Measurements from ENCODE around the gene ILRUN.
"Not testable (repeated sequence)": the region's sequence is repeated elsewhere in the genome, so short reads cannot be mapped to it uniquely, and the experiment has no call there.

ILRUN gene

DNA sequence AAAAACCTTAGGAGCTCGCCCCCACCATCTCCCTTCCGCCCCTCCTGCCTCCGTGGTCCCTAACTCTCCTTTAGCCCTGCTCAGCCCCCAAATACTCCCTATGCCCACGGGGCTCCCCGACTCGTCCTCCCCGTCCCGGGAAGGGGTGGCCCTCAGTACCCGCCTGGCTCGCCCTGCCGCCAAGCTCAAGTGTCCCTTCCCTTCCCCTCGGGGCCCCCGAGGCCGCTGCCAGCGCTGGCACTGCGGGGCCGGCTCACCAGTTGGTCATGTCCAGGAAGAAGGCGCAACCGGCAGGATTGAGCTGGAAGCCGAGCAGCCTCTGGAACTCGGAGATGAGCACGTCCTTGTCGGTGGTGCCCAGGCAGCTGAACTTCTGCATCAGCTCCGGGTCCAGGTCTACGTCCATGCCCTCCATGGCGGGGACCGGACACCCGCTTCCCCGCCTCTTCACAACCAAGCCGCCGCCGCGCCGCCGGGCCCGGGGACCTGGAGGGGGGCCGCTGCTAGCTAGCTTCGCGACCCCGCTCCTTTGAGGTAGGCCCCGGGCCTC is 303 bp downstream of the ILRUN start:
- peak overlapping the region; percentile 89 for H3K9ac ChIP-seq (ENCODE audit: low read depth, low read length)
- WGBS, result under 1% methylated on average over 40 of the region's 41 CpGs
- H3K36me3 ChIP-seq (ENCODE audit: insufficient read depth, low read length), result no peaks in the 10 kb centered on the region
- H3K4me1 ChIP-seq (ENCODE audit: insufficient read depth, low read length), result peaks cover 12% of the 10 kb centered on the region
- H3K4me3 ChIP-seq (ENCODE audit: low read length), result peak overlapping the region; percentile 98
- peak overlapping the region; percentile 79 for H3K27ac ChIP-seq (ENCODE audit: low read depth, low read length)
- no peaks in the 10 kb centered on the region for H3K27me3 ChIP-seq (ENCODE audit: insufficient read depth, low read length)
- H3K9me3 ChIP-seq (ENCODE audit: insufficient read depth, low read depth, low read length), result no peaks in the 10 kb centered on the region

DNA sequence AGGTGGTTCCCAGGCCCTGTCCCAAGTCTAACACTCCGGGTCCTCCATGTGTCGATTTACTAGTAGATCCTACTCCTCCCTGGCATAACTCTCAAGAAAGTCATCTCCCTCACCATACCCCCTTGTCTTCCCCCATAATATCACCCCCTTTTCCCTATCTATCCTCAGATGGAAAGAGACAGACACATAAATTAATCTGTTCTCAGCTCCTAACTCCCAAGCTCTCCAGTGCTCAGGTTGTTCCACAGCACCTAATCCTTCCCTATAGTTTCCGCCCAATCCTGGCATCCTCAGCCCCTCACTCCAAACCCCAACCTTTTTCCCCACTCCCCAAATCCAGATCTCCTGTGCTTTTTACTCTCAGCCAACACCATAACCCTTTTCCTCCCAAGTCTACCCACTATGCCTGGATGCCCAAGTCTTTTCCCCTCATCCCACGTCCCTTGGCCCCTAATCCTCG is 808 bp downstream of the ILRUN start:
- Histone ChIP-seq H3K4me1 (ENCODE audit: insufficient read depth, low read length) (peaks cover 12% of the 10 kb centered on the region), H3K27me3 (ENCODE audit: insufficient read depth, low read length) (no peaks in the 10 kb centered on the region), H3K27ac (ENCODE audit: low read depth, low read length) (peak overlapping the region; percentile 79; the same call in 1 of the 2 replicates), H3K4me3 (ENCODE audit: low read length) (peak overlapping the region; percentile 98), H3K9ac (ENCODE audit: low read depth, low read length) (peak overlapping the region; percentile 89), H3K9me3 (ENCODE audit: insufficient read depth, low read depth, low read length) (no peaks in the 10 kb centered on the region), H3K36me3 (ENCODE audit: insufficient read depth, low read length) (no peaks in the 10 kb centered on the region)
- 30% methylated on average over 5 of the region's 5 CpGs for WGBS

DNA sequence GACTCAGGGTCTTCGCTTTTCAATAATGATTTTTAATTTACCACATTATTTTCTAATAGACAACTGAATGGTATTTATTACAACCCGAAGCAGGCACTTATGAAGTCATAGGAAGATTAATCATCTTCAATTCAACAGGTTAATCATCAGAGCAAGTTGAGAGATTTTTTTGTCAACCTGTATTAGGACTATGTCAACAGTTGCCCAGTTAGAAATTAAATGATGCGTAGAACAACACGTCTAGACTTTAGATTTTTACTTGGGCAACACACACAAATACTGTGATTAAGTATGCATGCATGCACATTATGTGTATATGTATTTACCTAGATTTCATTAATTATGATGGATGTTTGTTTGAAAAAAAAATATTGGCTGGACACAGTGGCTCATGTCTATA is 4.3 kb downstream of the ILRUN start:
- Histone ChIP-seq H3K9me3 (ENCODE audit: insufficient read depth, low read depth, low read length) (no peaks in the 10 kb centered on the region), H3K4me1 (ENCODE audit: insufficient read depth, low read length) (peaks cover 12% of the 10 kb centered on the region), H3K27me3 (ENCODE audit: insufficient read depth, low read length) (no peaks in the 10 kb centered on the region), H3K36me3 (ENCODE audit: insufficient read depth, low read length) (no peaks in the 10 kb centered on the region), H3K9ac (ENCODE audit: low read depth, low read length) (no peak overlapping the region), H3K27ac (ENCODE audit: low read depth, low read length) (no peak overlapping the region), H3K4me3 (ENCODE audit: low read length) (no peak overlapping the region)
- 88% methylated on average over 3 of the region's 4 CpGs for WGBS

DNA sequence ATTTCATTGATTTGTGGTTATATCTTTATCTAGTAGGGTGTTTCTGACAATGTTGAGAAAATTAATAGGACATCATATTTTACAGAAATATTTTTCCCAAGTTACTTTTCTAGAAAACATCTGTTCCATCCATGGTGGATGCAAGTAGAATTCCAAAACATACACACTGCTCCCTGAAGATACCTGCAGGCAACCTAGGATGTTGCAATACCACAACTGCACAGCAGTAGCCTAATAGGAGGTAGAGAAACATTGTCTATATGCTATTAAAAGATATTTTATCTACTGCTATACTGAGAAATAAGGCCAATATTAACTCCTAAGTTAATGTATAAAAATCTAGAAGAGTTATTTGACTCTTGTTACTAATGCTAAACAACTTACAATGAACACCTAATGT is 6.8 kb downstream of the ILRUN start:
- no peaks in the 10 kb centered on the region for H3K36me3 ChIP-seq (ENCODE audit: insufficient read depth, low read length)
- no peak overlapping the region for H3K27ac ChIP-seq (ENCODE audit: low read depth, low read length)
- no peak overlapping the region for H3K9ac ChIP-seq (ENCODE audit: low read depth, low read length)
- no peak overlapping the region for H3K4me3 ChIP-seq (ENCODE audit: low read length)
- no peaks in the 10 kb centered on the region for H3K4me1 ChIP-seq (ENCODE audit: insufficient read depth, low read length)
- H3K9me3 ChIP-seq (ENCODE audit: insufficient read depth, low read depth, low read length), result no peaks in the 10 kb centered on the region
- H3K27me3 ChIP-seq (ENCODE audit: insufficient read depth, low read length), result no peaks in the 10 kb centered on the region

DNA sequence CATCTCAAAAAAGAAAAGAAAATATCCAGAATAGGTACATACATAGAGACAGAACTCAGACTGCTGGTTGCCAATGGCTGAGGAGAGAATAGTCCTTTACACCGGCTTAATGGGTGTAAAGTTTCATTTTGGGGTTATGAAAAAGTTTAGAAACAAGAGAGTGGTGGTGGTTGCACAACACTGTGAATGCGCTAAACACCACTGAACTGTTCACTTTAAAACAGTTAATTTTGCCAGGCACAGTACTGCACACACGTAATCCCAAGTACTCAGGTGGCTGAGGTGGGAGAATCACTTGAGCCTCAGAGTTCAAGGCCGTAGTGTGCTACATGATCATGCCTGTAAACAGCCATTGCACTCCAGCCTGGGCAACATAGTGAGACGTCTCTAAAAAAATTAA is 7.6 kb downstream of the ILRUN start:
- no peak overlapping the region for H3K9ac ChIP-seq (ENCODE audit: low read depth, low read length)
- H3K36me3 ChIP-seq (ENCODE audit: insufficient read depth, low read length), result no peaks in the 10 kb centered on the region
- H3K9me3 ChIP-seq (ENCODE audit: insufficient read depth, low read depth, low read length), result no peaks in the 10 kb centered on the region
- no peaks in the 10 kb centered on the region for H3K27me3 ChIP-seq (ENCODE audit: insufficient read depth, low read length)
- H3K27ac ChIP-seq (ENCODE audit: low read depth, low read length), result no peak overlapping the region
- 93% methylated on average over 4 of the region's 5 CpGs for WGBS
- H3K4me3 ChIP-seq (ENCODE audit: low read length), result no peak overlapping the region
- no peaks in the 10 kb centered on the region for H3K4me1 ChIP-seq (ENCODE audit: insufficient read depth, low read length)

DNA sequence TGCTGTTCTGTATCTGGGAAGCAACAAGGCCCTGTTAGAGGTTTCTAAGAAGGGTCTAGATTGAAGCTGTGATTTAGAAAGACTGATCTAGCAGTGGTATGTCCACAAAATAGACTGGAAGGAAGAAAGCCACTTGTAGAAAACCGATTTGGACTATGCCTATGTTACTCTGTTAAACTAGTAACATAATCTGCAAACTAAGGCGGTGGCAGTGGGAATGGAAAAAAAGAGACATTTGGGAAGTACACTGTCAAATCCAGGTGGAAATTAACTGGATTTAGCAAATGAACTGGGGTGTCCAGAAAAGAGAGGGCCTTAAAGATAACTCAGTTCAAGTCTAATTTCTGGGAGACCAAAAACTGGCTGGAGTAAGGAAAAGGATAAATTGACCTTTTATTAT is 11.6 kb downstream of the ILRUN start:
- H3K36me3 ChIP-seq (ENCODE audit: insufficient read depth, low read length), result no peaks in the 10 kb centered on the region
- peaks cover 3% of the 10 kb centered on the region; the same call in 1 of the 2 replicates for H3K4me1 ChIP-seq (ENCODE audit: insufficient read depth, low read length)
- no peak overlapping the region for H3K9ac ChIP-seq (ENCODE audit: low read depth, low read length)
- 0 out of 2 replicates have a peak overlapping the region, but pooled peaks have one; percentile 6 for H3K27ac ChIP-seq (ENCODE audit: low read depth, low read length)
- H3K9me3 ChIP-seq (ENCODE audit: insufficient read depth, low read depth, low read length), result no peaks in the 10 kb centered on the region
- no peaks in the 10 kb centered on the region for H3K27me3 ChIP-seq (ENCODE audit: insufficient read depth, low read length)
- WGBS, result 91% methylated on average over 2 of the region's 2 CpGs
- no peak overlapping the region for H3K4me3 ChIP-seq (ENCODE audit: low read length)

DNA sequence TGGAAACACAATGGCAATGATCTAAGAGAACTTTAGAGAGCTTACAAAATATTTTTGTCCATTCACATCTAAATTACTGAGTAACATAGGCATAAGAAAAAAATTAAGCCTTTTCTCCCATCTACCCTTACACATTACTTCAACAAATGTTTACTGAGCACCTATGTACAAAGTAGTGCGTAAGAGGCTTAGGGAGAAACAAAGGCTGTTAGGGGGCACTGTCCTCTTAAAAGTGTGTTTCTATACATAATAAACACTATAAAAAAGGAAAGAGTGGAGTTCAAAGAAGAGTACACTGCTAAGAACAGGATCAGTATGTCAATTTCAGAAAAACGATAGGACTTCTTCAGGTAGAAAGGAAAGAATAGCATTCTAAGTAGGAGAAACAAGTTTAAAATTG is 12.2 kb downstream of the ILRUN start:
- WGBS, result 86% methylated on average over 1 of the region's 2 CpGs
- H3K27ac ChIP-seq (ENCODE audit: low read depth, low read length), result 0 out of 2 replicates have a peak overlapping the region, but pooled peaks have one; percentile 6
- no peaks in the 10 kb centered on the region for H3K36me3 ChIP-seq (ENCODE audit: insufficient read depth, low read length)
- H3K27me3 ChIP-seq (ENCODE audit: insufficient read depth, low read length), result no peaks in the 10 kb centered on the region
- H3K4me1 ChIP-seq (ENCODE audit: insufficient read depth, low read length), result peaks cover 6% of the 10 kb centered on the region; the same call in 1 of the 2 replicates
- H3K9ac ChIP-seq (ENCODE audit: low read depth, low read length), result no peak overlapping the region
- no peaks in the 10 kb centered on the region for H3K9me3 ChIP-seq (ENCODE audit: insufficient read depth, low read depth, low read length)
- no peak overlapping the region for H3K4me3 ChIP-seq (ENCODE audit: low read length)

DNA sequence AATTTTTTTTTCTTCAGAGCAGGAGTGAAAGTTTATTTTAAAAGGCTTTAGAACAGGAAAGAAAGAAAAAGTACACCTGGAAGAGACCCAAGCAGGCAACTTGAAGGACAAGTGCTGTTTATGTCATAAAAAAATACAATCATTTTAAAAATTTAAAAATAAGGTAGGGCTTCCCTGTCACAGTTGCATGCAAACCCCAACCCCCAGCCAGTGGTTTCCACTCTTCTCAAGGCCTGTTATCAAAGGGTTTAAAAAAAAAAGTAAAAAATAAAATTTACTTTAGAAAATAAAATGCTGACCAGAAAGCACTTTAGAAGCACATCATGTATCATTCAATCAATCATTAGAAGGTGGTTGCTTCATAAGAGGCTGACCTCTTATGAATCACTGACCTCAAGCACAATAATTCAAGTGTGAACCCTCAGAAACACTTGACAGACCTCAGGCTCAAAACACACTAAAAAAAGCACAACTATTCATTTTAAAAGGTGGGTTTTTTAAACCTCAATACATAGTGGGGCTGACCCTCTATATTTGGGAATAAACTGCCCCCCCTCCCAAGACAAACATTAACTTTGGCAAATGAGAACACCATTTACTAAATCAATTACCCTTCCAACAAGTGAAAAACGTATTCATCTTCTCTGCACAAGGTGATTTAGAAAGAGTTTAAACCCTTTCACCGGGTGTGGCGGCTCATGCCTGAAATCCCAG is 15.6 kb downstream of the ILRUN start:
- H3K9ac ChIP-seq (ENCODE audit: low read depth, low read length), result no peak overlapping the region
- no peaks in the 10 kb centered on the region for H3K27me3 ChIP-seq (ENCODE audit: insufficient read depth, low read length)
- no peak overlapping the region for H3K4me3 ChIP-seq (ENCODE audit: low read length)
- H3K36me3 ChIP-seq (ENCODE audit: insufficient read depth, low read length), result no peaks in the 10 kb centered on the region
- H3K9me3 ChIP-seq (ENCODE audit: insufficient read depth, low read depth, low read length), result no peaks in the 10 kb centered on the region
- peaks cover 6% of the 10 kb centered on the region; the same call in 1 of the 2 replicates for H3K4me1 ChIP-seq (ENCODE audit: insufficient read depth, low read length)
- 94% methylated on average over 3 of the region's 3 CpGs for WGBS
- no peak overlapping the region for H3K27ac ChIP-seq (ENCODE audit: low read depth, low read length)

DNA sequence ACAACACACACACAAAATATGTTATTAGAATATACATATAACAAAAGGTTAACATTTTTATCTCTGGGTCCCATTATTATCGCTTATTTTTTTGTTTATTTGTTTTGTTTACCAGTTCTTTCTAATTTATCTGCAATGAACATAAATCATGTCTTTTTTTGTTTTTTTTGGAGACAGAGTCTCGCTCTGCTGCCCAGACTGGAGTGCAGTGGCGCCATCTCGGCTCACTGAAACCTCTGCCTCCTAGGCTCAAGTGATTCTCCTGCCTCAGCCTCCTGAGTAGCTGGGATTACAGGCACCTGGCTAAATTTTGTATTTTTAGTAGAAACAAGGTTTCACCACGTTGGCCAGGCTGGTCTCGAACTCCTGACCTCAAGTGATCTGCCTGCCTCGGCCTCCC is 16.3 kb downstream of the ILRUN start:
- not testable (repeated sequence) for H3K9ac ChIP-seq (ENCODE audit: low read depth, low read length); H3K27me3 ChIP-seq (ENCODE audit: insufficient read depth, low read length); H3K27ac ChIP-seq (ENCODE audit: low read depth, low read length); H3K36me3 ChIP-seq (ENCODE audit: insufficient read depth, low read length); H3K9me3 ChIP-seq (ENCODE audit: insufficient read depth, low read depth, low read length); H3K4me1 ChIP-seq (ENCODE audit: insufficient read depth, low read length); H3K4me3 ChIP-seq (ENCODE audit: low read length)
- WGBS, result 95% methylated on average over 6 of the region's 7 CpGs

DNA sequence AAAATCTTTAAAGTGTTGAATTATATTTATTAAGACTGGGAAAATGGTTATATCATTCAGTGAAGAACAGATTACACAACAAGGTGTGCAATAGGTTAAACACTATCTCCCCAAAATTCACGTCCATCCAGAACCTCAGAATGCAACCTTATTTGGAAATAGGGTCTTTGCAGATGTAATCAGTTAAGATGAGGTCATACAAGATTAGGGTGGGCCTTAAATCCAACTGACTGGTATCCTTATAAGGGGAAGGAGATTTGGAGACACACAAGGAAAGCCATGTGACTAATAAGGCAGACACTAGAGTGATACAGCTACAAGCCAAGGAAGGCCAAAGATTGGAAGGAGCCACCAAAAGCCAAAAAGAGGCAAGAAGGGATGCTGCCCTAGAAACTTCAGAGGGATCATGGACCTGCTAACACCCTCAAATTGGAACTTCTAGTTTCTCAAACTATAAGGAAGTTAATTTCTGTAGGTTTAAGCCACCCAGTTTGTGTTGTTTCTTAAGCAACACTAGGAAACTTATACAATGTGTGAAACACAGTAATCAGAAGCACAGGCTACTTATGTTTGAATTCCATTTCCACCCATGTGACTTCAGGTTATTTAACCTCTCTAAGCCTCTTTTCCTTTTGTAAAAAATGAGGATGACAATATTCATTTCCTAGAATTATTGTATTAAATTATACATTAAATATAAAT is 16.9 kb downstream of the ILRUN start:
- H3K36me3 ChIP-seq (ENCODE audit: insufficient read depth, low read length), result no peaks in the 10 kb centered on the region
- H3K9ac ChIP-seq (ENCODE audit: low read depth, low read length), result no peak overlapping the region
- H3K27me3 ChIP-seq (ENCODE audit: insufficient read depth, low read length), result no peaks in the 10 kb centered on the region
- peak overlapping the region; percentile 50; the same call in 1 of the 2 replicates for H3K27ac ChIP-seq (ENCODE audit: low read depth, low read length)
- no peak overlapping the region for H3K4me3 ChIP-seq (ENCODE audit: low read length)
- H3K9me3 ChIP-seq (ENCODE audit: insufficient read depth, low read depth, low read length), result no peaks in the 10 kb centered on the region
- H3K4me1 ChIP-seq (ENCODE audit: insufficient read depth, low read length), result peaks cover 6% of the 10 kb centered on the region; the same call in 1 of the 2 replicates
- WGBS, result no CpG with 5 or more reads among the region's 1 CpG

DNA sequence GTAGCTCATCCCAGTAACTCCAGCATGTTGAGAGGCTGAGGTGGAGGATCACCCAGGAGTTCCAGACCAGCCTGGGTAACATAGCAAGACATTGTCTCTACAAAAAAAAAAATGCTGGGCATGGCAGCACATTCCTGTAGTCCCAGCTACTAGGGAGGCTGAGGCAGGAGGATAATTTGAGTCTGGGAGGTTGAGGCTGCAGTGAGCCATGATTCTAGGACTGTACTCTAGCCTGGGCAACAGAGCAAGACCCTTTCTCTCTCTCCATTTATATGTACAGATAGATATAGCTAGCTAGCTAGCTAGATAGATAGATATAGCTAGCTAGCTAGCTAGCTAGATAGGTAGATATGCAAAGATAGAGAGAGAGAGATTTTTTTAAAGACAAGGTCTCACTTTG is 20.4 kb downstream of the ILRUN start:
- Histone ChIP-seq H3K9ac (ENCODE audit: low read depth, low read length) (no peak overlapping the region), H3K36me3 (ENCODE audit: insufficient read depth, low read length) (no peaks in the 10 kb centered on the region), H3K9me3 (ENCODE audit: insufficient read depth, low read depth, low read length) (no peaks in the 10 kb centered on the region), H3K27me3 (ENCODE audit: insufficient read depth, low read length) (no peaks in the 10 kb centered on the region), H3K4me3 (ENCODE audit: low read length) (no peak overlapping the region), H3K4me1 (ENCODE audit: insufficient read depth, low read length) (peaks cover 6% of the 10 kb centered on the region; the same call in 1 of the 2 replicates), H3K27ac (ENCODE audit: low read depth, low read length) (no peak overlapping the region)
